GM19324 (cell line): Measurements from ENCODE around the gene VAT1L.

ENCODE experiments used
- ATAC-seq: cut with Tn5 transposase; IDR thresholded peaks from one replicate; pipeline ENCODE4 v1.9.1; 2021; ENCODE audit warnings: mild to moderate bottlenecking, moderate library complexity; ENCODE audit not compliant: unreplicated experiment, low FRiP score

Gene VAT1L

DNA sequence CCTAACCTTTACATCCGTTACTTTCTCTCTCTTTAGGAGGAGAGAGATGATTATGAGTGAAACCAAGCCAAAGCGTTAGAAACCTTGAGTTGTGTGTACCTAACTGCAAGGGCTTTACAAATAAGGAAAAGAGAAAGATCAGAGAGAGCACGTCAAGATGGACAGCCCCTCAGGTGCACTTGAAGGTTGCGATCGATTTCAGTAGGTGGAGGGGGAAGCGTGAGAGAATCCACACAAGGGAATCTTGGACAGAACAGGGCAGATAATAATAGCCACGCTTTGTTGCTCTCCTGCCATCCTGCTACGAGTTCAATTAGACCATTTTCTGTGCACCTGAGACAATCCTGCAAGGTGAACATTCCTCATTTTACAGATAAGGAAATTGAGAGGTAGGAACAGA, 78.4 kb downstream of the VAT1L start:
- no peak for ATAC-seq

DNA sequence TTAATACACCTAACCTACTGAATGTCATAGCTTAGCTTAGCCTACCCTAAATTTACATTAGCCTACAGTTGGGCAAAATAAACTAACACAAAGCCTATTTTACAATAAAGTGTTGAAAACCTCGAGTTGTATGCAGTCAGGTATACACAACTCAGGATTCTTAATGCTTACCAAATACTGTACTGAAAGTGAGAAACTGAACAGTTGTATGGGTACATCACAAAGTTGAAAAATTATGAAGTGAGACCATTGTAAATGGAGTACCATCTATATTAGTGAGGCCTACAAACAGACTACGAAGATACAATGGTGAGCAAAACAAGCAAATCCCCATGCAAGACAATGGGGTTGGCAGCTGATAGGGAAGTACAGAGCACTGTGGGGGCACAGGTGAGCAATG, 79.7 kb downstream of the VAT1L start:
- peak; percentile 6 for ATAC-seq

DNA sequence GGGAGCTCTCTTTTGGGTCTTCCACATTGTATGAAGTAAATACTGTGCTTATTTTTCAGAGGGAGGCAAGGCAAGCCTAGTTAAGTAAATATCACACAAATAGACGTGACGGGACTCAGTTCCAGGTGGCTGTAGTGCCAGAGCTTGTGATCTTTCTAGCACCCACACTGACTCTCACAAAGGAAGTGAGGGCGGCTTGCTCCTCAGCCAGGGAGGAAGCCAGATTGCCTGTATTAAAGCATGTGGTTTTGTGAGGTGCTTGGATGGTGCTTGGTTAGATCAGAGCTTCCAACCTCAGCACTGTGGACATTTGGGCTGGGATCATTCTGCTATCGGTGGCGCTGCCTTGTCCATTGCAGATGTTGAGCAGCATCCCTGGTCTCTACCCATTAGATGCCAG, 80.1 kb downstream of the VAT1L start:
- ATAC-seq: peak; percentile 69

GRCh38 chr16:77869997-77870813, 81.8 kb downstream of the VAT1L start:
- no peak for ATAC-seq

DNA sequence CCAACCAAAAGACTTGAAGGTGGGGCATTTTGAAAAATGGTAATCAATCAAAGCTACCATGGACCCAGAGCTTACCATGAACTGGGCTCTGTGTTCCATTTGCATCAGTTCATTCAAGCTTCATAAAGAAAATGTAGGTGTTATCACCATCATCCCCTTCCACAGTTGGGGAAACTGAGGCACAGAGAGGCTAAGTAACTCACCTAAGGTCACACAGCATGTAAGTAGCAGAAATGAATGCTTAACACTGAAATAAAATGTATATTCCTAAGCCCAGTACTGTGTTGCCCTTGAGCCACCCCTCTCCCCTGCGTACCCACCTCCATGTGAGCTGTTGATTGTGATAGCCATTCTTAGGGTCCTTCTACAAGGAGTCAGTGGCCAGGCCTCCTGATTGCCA, 83.6 kb downstream of the VAT1L start:
- ATAC-seq: no peak

- ATAC-seq: no peak
Observed at GRCh38 chr16:77873066-77873465, 84.7 kb downstream of the VAT1L start.

DNA sequence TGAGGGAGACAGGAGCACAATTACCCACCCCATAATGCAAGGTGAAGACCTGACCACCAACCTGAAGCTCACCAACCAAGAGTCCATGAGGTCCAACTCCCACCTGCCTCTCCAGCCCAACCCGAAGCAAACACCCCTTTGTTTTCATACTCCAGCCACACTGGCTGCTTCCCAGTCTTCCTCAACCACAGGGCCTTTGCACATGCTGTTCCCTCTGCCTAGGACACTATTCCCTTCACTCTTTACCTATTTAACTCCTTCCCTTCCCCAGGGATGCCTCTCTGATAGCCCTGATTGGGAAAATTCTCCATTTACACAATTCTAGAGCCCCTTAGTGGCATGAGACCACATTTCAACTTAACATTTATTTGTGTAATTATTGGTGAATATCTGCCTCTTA, 86.0 kb downstream of the VAT1L start:
- no peak for ATAC-seq

DNA sequence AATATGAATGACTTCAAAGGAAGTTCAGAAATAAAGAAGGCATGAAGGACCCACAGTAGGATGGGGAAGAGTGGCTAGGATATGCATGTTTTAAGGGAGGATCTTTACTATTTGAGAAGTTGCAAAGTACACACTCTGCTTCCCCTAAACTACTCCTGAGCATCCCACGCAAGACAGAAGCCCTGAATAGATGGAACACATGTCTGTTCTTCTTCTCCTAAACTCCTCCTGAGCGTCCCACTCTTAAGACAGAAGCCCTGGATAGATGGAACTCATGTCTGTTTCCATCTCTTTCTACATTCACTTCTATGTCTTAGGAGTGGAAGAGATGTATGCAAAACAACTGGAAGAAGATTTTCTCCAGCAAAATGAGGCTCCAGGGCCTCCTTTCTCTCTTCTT, 88.4 kb downstream of the VAT1L start:
- ATAC-seq: no peak

- no peak for ATAC-seq
Observed at GRCh38 chr16:77877712-77878347, 89.5 kb downstream of the VAT1L start.

DNA sequence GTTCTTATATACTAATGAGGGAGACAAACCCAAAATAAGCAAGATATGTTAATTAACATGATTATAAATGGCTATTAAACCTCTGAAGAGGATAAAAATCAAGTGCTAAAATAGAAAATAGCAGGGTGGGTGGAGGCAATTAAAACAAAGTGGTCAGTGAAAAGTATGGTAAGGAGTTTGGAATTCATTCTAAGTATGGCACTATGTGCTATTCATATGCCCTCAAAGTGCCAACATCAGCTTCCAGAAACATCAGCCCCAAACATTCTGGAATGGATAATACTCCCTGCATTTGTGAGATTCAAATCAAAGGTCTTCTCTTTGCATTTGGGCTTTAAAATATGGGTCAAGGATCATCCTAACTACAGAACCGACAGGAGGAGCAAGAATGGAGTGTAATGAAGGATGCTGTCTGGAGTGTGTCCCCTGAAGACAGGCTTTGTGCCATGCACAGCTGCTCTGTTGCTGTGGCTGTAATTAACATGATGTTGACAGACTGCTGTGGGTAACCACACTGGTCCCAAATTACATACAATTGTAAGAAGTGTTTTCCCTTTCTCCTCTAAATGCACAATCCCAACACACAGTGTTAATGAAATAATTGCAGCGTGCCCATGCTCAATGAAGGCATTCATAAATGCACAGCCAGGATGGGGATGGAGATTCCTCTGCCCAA, 93.1 kb downstream of the VAT1L start:
- ATAC-seq: no peak

DNA sequence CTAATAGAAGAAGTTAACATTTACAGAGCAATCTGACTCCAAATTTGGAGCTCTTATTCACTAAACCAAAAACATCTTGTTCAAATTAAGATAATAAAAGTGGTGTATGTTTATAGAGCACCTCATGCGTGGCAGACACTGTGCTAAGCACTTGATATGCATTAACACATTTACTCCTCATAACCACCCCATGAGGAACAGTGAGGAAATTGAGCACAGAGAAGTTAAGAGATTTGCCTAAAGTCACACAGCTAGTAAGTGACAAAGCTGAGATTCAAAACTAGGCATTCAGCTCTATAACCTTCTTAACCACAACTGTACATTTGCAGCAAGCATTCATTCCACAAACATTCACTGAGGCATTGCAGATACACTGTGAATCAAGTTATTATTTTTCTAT, 94.0 kb downstream of the VAT1L start:
- no peak for ATAC-seq

- no peak for ATAC-seq
Observed at GRCh38 chr16:77885571-77886295, 97.4 kb downstream of the VAT1L start.

DNA sequence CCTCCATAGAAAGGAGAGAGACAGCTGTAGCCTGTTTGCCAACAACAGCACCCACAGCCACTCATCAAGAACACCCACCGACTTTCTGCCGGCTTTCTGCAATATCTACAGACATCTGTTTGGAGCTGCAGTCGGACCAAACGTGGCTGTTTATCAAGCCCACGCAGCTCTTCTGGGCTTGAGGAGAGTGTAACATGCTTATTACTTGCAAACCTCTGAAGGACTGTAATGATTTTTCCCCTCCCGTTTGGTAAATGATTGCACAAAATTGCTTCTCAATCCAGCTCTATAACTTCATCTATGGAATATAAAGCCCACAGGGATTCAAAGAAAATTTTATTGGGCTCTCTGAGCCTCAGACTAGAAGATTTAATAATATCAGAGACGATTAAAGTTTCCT, 100.5 kb downstream of the VAT1L start:
- ATAC-seq: no peak

GRCh38 chr16:77890075-77890474, 101.7 kb downstream of the VAT1L start:
- no peak for ATAC-seq

DNA sequence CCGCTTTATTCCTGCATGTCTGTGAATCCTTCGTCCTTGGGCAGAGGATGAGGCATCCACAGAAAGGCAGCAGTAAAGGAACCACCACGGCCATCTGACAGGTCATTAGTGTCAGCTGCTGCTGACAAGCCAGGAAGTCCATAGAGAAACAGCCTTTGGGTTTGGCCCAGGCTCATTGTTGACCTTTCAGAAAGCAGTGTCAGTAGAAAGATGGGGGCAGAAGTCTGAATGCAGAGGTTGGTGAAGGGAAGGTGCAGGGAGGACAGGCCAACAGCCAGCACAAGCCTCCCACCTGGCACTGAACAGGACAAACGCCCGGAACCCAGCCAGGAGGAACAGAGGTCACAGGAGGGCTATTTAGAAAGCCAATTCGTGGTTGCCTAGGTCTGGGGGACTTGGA, 105.8 kb downstream of the VAT1L start:
- no peak for ATAC-seq

DNA sequence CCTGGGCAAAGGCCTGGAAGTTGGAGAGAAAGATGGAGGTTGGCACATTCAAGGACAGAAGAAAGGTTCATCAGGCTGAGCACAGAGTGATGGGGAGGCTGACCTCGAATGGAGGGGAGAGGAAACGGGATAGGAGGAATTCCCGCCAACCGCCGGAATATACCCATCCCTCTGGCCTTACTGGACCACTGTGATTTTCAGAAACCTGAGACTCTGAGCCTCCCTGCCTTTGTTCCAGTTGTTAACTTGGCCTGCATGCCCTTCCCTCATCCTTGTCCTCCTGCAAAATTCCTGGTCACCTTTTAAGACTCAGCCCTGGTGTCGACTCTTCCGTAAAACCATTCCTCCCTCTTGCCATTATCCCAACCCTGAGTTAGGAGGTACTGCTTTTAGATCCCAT, 107.6 kb downstream of the VAT1L start:
- ATAC-seq: no peak

DNA sequence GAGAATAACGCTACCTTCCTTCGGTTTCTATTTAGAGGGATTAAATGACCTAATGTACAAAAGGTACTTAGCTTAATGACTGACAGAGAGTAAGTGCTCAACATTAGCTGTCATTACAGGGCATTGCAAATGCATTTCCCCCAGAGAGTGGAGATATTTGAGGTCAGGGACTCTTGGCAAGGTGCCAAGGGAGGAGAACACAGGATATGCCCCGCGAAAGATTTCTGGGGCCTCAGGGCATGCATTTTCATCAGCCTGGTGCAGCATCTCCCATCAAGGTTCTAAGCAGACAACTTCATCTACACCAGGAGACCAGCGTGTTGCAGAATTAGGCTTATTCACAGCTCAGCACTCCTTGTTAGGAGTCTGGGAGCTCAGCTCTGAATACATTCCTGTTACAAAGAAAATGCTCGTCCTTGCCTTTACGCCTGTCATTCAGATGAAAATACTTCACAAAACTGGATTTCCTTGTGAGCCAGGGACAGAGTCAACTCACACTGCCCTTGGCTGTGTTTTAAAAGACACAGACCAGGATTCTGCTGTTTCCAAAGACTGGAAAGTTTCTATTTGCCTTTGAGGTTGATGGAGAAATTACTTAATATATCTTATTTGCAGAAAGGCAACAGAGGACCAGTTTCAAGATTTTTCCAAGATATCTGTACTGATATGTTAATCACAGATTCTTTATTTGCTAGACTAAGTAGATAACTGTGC, 108.2 kb downstream of the VAT1L start:
- ATAC-seq: no peak

- no peak for ATAC-seq
Observed at GRCh38 chr16:77897129-77897437, 108.7 kb downstream of the VAT1L start.

GRCh38 chr16:77897831-77898605, 109.7 kb downstream of the VAT1L start:
- ATAC-seq: no peak

DNA sequence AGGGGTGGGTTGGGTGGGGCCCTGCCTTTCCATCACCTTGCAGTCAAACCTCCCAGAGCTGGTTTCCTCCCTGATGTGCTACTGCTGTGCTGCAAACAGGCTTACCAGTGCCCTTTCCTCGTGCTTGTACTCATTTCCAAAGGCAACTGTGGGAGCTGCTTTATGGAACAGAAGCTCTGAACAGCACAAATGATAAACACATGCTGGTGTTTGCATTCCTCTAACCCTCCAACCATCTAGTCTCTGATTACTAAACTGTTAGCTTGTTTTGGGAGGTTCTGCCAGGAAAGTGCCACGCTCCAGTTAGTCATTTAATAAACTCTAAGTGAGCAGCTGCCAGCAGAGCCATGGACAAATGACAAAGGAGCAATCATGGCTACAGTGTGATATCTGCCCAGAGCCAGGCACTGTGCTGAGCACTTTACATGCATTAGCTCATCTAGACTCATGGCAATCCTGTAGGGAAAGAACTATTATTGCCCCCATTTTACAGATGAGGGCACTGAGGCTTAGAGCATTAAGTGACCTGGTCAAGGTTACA, 110.4 kb downstream of the VAT1L start:
- ATAC-seq: no peak
